ENCODE measurements around the gene PDLIM1. TPM values are rescaled to one million over a fixed set of nuclear protein-coding genes. Genes with fewer than 3 reads are reported as not detected.
A peak's percentile ranks its signal among the peaks of the same experiment; 100 is the strongest.

PDLIM1 gene
- total RNA-seq, 4 donors from 2014 or later = 25.4 to 74.1 (median 68.5) TPM

DNA sequence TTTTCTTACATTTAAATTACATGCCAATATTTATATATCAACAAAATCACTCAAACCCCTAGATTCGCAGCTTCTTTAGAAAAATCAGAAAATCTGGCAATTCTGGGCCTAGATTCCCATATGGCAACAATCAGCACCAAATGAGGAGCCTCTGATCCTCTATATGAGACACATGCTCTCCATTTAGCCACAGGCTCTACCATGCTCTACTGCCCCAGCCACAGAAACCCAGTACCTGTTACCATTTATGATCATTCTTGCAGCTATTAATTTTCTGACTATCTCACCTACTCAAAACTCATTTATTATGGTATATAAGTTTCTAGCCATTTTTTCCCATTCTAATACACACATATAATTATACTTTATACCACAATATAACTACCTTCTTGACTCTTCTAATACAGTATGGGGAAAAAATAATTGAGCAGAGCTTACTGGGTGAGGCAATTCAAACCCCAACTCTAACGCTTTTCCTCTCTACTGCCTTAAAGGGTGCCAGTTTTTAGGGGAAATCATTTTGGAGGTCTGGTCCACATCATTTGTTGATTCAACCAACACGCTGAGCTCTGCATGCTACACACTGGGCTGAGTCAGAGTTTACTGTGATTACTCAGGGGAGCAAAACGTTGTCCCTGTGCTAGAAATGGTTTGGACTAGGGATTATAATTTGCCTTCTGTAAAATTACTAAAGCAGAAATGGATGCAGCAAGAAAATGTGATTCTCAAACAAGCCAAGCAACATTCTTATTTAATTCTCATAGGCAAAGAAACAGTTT is 11.6 kb downstream of the PDLIM1 start:
- Histone ChIP-seq H3K27ac (peak overlapping the region in 3 of 4 donors; percentile 27 to 85 (median 79)), H3K4me1 (peaks cover 0 to 60% (median 12%) of the 10 kb centered on the region in 3 donors), H3K36me3 (no peaks in the 10 kb centered on the region), H3K4me3 (no peak overlapping the region), H3K27me3 (no peaks in the 10 kb centered on the region), H3K9me3 (no peaks in the 10 kb centered on the region)
- WGBS, 2 donors (ENCODE audit: low coverage in 1 of 2) = 60 to 62% methylated on average over 4 of the region's 4 CpGs
- peak; percentile 8 for TF ChIP-seq POLR2AphosphoS5 (IDR thresholded peaks at IDR 0.05)
- TF ChIP-seq POLR2A (IDR thresholded peaks at IDR 0.05) = no peak
- ATAC-seq = no peak

DNA sequence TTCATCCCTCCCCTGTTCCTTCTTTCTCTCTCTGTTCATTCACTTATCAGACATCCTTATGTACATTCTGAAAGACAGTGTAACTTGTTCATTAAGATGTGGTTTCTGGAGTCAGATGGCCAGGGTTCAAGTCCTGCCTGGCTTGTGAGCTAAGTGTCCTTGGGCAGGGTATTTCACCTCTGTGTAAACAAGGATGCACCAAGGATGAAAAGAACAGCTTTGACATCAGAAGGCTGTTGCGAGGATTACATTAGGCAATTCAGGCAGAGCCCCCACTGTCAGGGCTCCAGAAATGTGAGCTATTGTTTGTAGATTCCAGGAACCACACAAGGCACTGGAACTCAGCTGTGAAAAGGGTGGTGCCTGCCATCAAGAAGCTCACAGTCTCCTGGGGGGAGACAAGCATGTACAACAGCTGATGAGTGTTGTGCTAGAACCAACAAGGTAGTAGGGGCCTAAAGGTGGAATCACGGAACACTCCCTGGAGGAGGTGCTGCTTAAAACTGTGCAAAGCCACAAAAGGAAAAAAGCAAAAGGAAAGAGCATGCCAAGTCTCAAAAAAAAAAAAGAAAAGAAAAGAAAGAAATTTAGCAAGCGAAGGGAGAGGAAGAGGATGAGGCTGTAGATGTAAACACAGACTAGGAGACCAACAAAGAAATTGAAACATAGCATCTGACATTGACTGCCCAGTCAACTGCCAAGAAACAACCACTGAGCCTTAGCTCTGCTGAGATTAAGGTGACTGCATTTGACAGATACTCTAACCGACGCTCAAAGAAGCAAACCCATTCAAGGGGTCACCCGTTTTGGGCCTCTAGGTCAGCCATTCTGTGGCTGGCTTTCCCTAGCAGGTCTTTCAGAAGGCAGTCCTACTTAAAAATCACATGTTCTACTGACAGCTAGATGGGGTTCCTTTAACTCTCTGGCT is 12.5 kb downstream of the PDLIM1 start:
- no peak overlapping the region for H3K4me3 ChIP-seq
- H3K9me3 ChIP-seq = no peaks in the 10 kb centered on the region
- no peaks in the 10 kb centered on the region for H3K27me3 ChIP-seq
- no peaks in the 10 kb centered on the region for H3K36me3 ChIP-seq
- TF ChIP-seq POLR2A (IDR thresholded peaks at IDR 0.05) (peak in 1 of 2 donors; percentile 15), POLR2AphosphoS5 (IDR thresholded peaks at IDR 0.05) (peak; percentile 54), EP300 (IDR thresholded peaks at IDR 0.05) (no peak)
- TF ChIP-seq, protein P1, sequence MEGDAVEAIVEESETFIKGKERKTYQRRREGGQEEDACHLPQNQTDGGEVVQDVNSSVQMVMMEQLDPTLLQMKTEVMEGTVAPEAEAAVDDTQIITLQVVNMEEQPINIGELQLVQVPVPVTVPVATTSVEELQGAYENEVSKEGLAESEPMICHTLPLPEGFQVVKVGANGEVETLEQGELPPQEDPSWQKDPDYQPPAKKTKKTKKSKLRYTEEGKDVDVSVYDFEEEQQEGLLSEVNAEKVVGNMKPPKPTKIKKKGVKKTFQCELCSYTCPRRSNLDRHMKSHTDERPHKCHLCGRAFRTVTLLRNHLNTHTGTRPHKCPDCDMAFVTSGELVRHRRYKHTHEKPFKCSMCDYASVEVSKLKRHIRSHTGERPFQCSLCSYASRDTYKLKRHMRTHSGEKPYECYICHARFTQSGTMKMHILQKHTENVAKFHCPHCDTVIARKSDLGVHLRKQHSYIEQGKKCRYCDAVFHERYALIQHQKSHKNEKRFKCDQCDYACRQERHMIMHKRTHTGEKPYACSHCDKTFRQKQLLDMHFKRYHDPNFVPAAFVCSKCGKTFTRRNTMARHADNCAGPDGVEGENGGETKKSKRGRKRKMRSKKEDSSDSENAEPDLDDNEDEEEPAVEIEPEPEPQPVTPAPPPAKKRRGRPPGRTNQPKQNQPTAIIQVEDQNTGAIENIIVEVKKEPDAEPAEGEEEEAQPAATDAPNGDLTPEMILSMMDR (IDR thresholded peaks at IDR 0.05) = no peak
- WGBS, 2 donors (ENCODE audit: low coverage in 1 of 2) = 62 to 64% methylated on average over 2 to 5 of the region's 6 CpGs
- peak overlapping the region in 3 of 4 donors; percentile 34 to 85 (median 79) for H3K27ac ChIP-seq
- H3K4me1 ChIP-seq = peaks cover 0 to 67% (median 17%) of the 10 kb centered on the region in 3 donors
- peak; percentile 71 for ATAC-seq

DNA sequence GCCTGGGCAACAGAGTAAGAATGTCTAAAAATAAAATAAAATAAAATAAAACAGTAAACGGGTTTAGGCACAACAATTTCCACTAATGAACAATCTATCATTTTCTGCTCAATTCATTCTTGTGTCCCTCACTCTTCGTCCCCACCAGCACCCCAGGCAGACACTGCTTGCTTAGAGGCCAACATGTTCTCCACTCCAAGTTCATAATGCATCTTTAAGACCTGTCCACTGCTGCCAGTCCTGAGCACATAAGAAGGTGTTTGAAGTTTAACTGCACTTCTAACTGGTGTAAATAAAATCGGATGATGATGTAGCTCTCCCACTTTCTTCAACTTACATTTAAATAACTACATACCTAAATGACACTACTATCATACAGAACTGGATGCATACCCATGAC is 13.2 kb downstream of the PDLIM1 start:
- H3K4me1 ChIP-seq = peaks cover 0 to 74% (median 17%) of the 10 kb centered on the region in 3 donors
- WGBS, 2 donors (ENCODE audit: low coverage in 1 of 2) = 53 to 55% methylated on average over 2 to 3 of the region's 3 CpGs
- TF ChIP-seq, protein P1 (IDR thresholded peaks at IDR 0.05) = no peak
- TF ChIP-seq POLR2AphosphoS5 (IDR thresholded peaks at IDR 0.05) = no peak
- no peak for TF ChIP-seq POLR2A (IDR thresholded peaks at IDR 0.05)
- no peak for TF ChIP-seq EP300 (IDR thresholded peaks at IDR 0.05)
- H3K27ac ChIP-seq = peak overlapping the region in 3 of 4 donors; percentile 34 to 85 (median 79)
- H3K27me3 ChIP-seq = no peaks in the 10 kb centered on the region
- H3K36me3 ChIP-seq = no peaks in the 10 kb centered on the region
- H3K9me3 ChIP-seq = no peaks in the 10 kb centered on the region
- H3K4me3 ChIP-seq = no peak overlapping the region
- ATAC-seq = no peak

DNA sequence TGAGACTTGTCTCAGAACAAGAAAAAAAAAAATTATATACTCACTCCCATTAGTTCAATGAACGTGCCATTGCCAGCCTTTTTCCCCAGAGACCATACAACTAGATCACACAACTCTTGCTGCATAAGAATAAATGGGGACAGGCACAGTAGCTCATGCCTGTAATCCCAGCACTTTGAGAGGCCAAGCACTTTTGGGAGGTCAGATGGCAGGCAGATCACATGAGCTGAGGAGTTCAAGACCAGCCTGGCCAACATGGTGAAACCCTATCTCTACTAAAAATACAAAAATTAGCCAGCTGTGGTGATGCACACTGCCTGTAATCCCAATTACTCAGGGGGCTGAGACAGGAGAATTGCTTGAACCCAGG is 13.6 kb downstream of the PDLIM1 start:
- H3K4me1 ChIP-seq = peaks cover 0 to 78% (median 17%) of the 10 kb centered on the region in 3 donors
- TF ChIP-seq POLR2AphosphoS5 (IDR thresholded peaks at IDR 0.05) = no peak
- no peak for TF ChIP-seq POLR2A (IDR thresholded peaks at IDR 0.05)
- TF ChIP-seq, protein P1 (IDR thresholded peaks at IDR 0.05) = no peak
- TF ChIP-seq EP300 (IDR thresholded peaks at IDR 0.05) = no peak

More for the DNA sequence above, 13.6 kb downstream of the PDLIM1 start:
- Histone ChIP-seq H3K27me3 (no peaks in the 10 kb centered on the region), H3K36me3 (no peaks in the 10 kb centered on the region), H3K27ac (peak overlapping the region in 3 of 4 donors; percentile 34 to 85 (median 79)), H3K4me3 (no peak overlapping the region), H3K9me3 (no peaks in the 10 kb centered on the region)
- ATAC-seq = peak; percentile 16
- 29% methylated on average over 1 of the region's 1 CpG; no CpG with 5 or more reads in 1 of the 2 donors for WGBS, 2 donors (ENCODE audit: low coverage in 1 of 2)
